Measurements from ENCODE around the gene ANKRD18B.
"Not testable (repeated sequence)": the region's sequence is repeated elsewhere in the genome, so short reads cannot be mapped to it uniquely, and the experiment has no call there.

- TF ChIP-seq CTCF (tag by site-specific recombination; IDR thresholded peaks at IDR 0.05); ZNF274 (IDR thresholded peaks at IDR 0.05; ENCODE audit: low read length); ZNF274 (tag by site-specific recombination; IDR thresholded peaks at IDR 0.05; ENCODE audit: borderline replicate concordance); ZSCAN23 (tag by site-specific recombination; IDR thresholded peaks at IDR 0.05); ZFHX2 (tag by site-specific recombination; conservative IDR thresholded peaks at IDR 0.05); HOXA7 (CRISPR knock-in tag; IDR thresholded peaks at IDR 0.05; ENCODE audit: borderline replicate concordance); TRIM28 (IDR thresholded peaks at IDR 0.05; ENCODE audit: borderline replicate concordance, low read length); ZBTB8A (tag by site-specific recombination; IDR thresholded peaks at IDR 0.05); ZNF639 (tag by site-specific recombination; IDR thresholded peaks at IDR 0.05); ZNF24 (tag by site-specific recombination; IDR thresholded peaks at IDR 0.05); MEIS1 (CRISPR knock-in tag; IDR thresholded peaks at IDR 0.05; ENCODE audit: borderline replicate concordance); INSM2 (tag by site-specific recombination; IDR thresholded peaks at IDR 0.05); ATF2 (tag by site-specific recombination; IDR thresholded peaks at IDR 0.05; ENCODE audit: low read depth); ZNF174 (tag by site-specific recombination; IDR thresholded peaks at IDR 0.05); YY1 (tag by site-specific recombination; IDR thresholded peaks at IDR 0.05): not testable (repeated sequence)
Measured at GRCh38 chr9:33567776-33568175, 43.7 kb downstream of the ANKRD18B start.

All from HEK293 (cell line).